SJCRH30 (cell line): ENCODE data around the gene ARID1B. TPM values are rescaled to one million over a fixed set of nuclear protein-coding genes. Genes with fewer than 3 reads are reported as not detected.

Source experiments
- DNase-seq, 2 experiments: peaks; one replicate each; pipeline ENCODE4 v3.0.0-alpha.2; 2015 to 2020
- H3K27ac ChIP-seq: fragments of 250-450 bp; sonication (Bioruptor Pico); 2 replicates; pipeline ENCODE4 v1.5.1; 2020; ENCODE audit warnings: mild to moderate bottlenecking, moderate library complexity
- H3K27me3 ChIP-seq: fragments of 250-450 bp; sonication (Bioruptor Pico); 2 replicates; pipeline ENCODE4 v1.5.1; 2020; ENCODE audit warnings: mild to moderate bottlenecking, moderate library complexity
- H3K36me3 ChIP-seq: fragments of 250-450 bp; sonication (Bioruptor Pico); 2 replicates; pipeline ENCODE4 v1.5.1; 2020; ENCODE audit warnings: mild to moderate bottlenecking, moderate library complexity
- H3K4me1 ChIP-seq: fragments of 250-450 bp; sonication (Bioruptor Pico); 2 replicates; pipeline ENCODE4 v1.5.1; 2020; ENCODE audit warnings: mild to moderate bottlenecking, moderate library complexity
- H3K4me3 ChIP-seq: fragments of 250-450 bp; sonication (Bioruptor Pico); 2 replicates; pipeline ENCODE4 v1.5.1; 2020; ENCODE audit warnings: mild to moderate bottlenecking, moderate library complexity
- H3K9me3 ChIP-seq: fragments of 250-450 bp; sonication (Bioruptor Pico); replicated peaks from 2 replicates; pipeline ENCODE4 v1.5.1; 2020; ENCODE audit warnings: mild to moderate bottlenecking, moderate library complexity
- total RNA-seq: library from RNA; depleted of rRNA; stranded (reverse); fragments of >200 nt; shearing (Covaris generic); gene quantifications from 2 replicates; pipeline ENCODE4 v1.2.3, GENCODE V29; 2014

The ARID1B gene
- total RNA-seq, 1 experiment from 2014 or later = 28.5 TPM

DNA sequence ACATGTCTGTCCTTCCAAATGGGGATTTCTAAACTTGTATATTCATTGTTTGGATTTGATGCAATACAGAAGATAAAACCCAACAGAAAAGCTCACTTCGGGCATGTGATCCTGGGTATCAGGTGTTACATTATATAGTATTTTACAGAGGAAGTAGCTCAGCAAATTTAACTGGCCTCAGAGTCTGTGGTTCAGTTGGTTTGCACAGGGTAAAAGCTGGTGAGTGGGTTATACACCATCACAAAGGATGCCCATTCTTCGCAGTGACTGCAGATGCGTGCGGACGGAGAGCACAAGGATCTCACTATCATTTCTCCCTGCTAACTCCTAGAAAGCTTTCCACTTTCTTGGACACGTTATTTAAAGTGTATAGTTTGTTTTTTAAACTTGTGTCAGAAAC lies 309.5 kb downstream of the ARID1B start:
- Histone ChIP-seq H3K4me1 (peaks cover 13% of the 10 kb centered on the region), H3K4me3 (no peak overlapping the region), H3K9me3 (no peaks in the 10 kb centered on the region), H3K27ac (no peak overlapping the region), H3K36me3 (peaks cover 4% of the 10 kb centered on the region), H3K27me3 (no peaks in the 10 kb centered on the region)
- DNase-seq = no peak

DNA sequence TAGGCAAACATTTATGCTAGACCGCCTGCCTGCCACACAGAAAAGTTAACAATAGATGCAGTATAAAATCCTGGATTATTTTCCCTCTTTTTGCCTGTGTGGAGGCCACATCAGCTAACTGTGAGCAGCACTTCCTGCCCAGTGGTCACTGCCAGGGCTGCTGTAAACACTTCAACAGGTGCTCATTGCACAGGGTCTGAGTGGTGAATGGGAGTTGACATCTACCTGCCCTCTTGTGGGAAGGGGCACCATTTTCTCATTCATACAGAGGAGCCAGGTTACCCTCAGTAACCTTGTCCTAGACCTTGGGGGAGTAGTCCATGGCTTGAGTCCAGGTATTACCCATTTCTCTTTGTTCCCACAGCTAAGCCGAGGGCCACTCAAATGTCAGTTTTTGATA lies 310.8 kb downstream of the ARID1B start:
- Histone ChIP-seq H3K27me3 (no peaks in the 10 kb centered on the region), H3K27ac (no peak overlapping the region), H3K9me3 (no peaks in the 10 kb centered on the region), H3K4me1 (peaks cover 13% of the 10 kb centered on the region), H3K36me3 (peaks cover 4% of the 10 kb centered on the region), H3K4me3 (no peak overlapping the region)
- DNase-seq = peak in 1 of 2 experiments; percentile 10

DNA sequence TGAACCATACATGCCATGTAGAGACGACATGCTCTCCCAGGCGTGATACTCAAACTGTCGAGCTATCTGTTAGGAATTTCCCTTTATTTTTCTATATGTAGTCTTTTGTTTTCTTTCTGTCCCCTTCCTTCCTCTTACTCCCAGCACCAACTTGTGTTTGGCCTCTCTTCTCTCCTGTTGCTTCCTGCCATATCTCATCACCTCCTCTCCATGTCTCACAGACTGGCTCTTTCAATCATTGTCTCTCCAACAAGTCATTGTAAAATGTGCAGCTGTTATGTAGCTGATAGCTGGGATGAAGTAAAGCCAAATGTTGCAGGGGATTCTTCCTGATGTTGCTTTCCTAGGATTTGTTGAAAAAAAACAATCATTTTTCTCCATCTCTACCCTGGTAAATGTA lies 311.7 kb downstream of the ARID1B start:
- H3K4me3 ChIP-seq = no peak overlapping the region
- peaks cover 4% of the 10 kb centered on the region for H3K36me3 ChIP-seq
- no peak overlapping the region for H3K27ac ChIP-seq
- DNase-seq = peak in 1 of 2 experiments; percentile 40
- peaks cover 13% of the 10 kb centered on the region for H3K4me1 ChIP-seq
- H3K9me3 ChIP-seq = no peaks in the 10 kb centered on the region
- no peaks in the 10 kb centered on the region for H3K27me3 ChIP-seq

DNA sequence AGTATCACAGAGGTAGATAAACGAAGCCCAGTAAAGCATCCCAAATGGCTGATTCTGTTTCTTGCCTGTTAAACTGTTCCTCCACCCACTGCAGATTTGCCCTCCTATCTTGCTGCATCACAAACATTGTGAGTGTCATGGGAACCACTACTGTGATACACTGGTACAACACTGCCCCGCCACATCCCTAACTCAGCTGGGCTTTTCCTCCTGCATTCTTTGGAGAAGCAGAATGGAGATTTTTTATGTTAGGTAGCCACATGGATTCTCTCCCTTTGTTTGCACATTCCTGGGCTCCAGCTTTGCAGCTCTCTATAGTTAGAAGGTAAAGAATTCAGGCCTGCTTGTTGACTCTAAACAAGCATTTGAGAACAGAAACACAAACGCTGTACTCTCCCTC lies 312.1 kb downstream of the ARID1B start:
- Histone ChIP-seq H3K27ac (no peak overlapping the region), H3K27me3 (no peaks in the 10 kb centered on the region), H3K4me3 (no peak overlapping the region), H3K36me3 (peaks cover 4% of the 10 kb centered on the region), H3K9me3 (no peaks in the 10 kb centered on the region), H3K4me1 (peaks cover 13% of the 10 kb centered on the region)
- DNase-seq = peak; percentile 9 to 12

- H3K27ac ChIP-seq = no peak overlapping the region
- no peak for DNase-seq
- no peaks in the 10 kb centered on the region for H3K9me3 ChIP-seq
- H3K4me3 ChIP-seq = no peak overlapping the region
- peaks cover 13% of the 10 kb centered on the region for H3K4me1 ChIP-seq
- H3K27me3 ChIP-seq = no peaks in the 10 kb centered on the region
- H3K36me3 ChIP-seq = peaks cover 4% of the 10 kb centered on the region
Measured at GRCh38 chr6:157089851-157090250, 312.7 kb downstream of the ARID1B start.

GRCh38 chr6:157090736-157091135 lies 313.6 kb downstream of the ARID1B start:
- Histone ChIP-seq H3K27me3 (no peaks in the 10 kb centered on the region), H3K9me3 (no peaks in the 10 kb centered on the region), H3K4me1 (peaks cover 13% of the 10 kb centered on the region), H3K36me3 (peaks cover 2% of the 10 kb centered on the region; the same call in 1 of the 2 replicates), H3K4me3 (no peak overlapping the region), H3K27ac (no peak overlapping the region)
- DNase-seq = no peak

DNA sequence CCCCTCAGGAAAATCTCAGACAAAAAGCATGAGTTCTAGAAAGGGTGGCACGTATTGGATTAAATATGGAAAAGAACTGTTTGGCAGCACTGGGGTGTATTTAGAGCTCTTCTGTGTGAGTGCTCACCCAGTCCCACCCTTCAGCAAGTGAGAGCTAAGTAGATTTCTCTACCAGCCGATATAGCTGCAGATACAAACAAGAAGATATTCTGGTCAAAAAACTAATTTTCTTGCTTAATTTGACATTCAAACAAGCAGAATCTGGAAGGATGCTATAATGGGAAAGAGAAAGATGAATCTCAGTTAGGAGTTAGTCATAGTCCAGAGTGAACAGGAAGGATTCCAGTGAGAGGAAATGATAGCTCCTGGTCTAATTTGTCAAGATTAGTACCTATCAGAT lies 314.1 kb downstream of the ARID1B start:
- Histone ChIP-seq H3K27ac (no peak overlapping the region), H3K36me3 (0 out of 2 replicates have a peak, but pooled peaks cover 2% of the 10 kb centered on the region), H3K4me1 (peaks cover 13% of the 10 kb centered on the region), H3K27me3 (no peaks in the 10 kb centered on the region), H3K9me3 (no peaks in the 10 kb centered on the region), H3K4me3 (no peak overlapping the region)
- DNase-seq = no peak

DNA sequence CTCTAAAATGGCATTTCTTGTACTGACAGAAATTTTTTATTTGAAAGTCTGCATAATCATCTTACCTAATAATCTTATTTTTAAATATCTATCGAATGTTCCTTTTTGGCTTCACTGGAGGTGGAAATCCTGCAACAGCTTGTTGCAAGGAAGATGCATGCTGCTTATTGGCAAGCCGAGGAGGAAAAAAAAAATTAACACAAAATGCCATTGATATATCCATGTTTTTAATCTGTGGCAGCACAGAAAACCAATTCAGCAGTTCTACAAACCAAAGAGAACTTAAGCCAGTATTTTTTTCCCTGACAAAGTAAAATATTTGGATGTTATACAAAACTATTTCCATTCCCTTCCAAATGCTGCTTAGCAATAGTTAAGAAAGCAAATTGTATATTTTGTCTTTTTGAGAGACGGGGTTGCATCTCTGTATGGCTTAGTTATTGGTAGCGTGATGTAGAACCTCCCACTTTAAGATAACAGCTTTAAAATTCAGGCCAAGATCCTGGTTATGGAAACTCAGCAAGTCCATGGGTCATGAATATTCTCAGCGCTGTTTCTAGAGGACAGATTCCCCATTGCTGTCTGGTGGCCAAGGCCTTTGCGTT lies 314.8 kb downstream of the ARID1B start:
- H3K27me3 ChIP-seq = no peaks in the 10 kb centered on the region
- DNase-seq = no peak
- H3K9me3 ChIP-seq = no peaks in the 10 kb centered on the region
- H3K27ac ChIP-seq = no peak overlapping the region
- peaks cover 13% of the 10 kb centered on the region for H3K4me1 ChIP-seq
- H3K36me3 ChIP-seq = 0 out of 2 replicates have a peak, but pooled peaks cover 2% of the 10 kb centered on the region
- H3K4me3 ChIP-seq = no peak overlapping the region

DNA sequence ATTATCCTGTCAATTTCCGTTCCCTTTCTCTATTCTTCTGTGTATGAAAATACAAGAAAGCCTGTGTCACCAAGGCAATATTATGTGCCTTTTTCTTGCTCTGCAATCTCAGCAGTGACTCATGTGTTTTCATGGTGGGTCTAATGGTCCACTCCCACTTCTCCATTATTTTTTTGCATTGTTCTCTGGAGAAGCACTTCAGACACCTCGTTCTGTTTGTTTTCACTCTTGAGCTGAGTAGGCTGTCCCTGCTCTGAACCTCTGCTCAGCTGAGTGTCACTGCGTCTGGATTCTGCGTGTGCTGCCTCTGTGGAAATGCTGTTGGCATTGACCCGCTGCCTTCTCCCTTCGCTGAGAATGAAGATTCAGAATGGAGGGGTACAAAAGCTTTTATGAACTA lies 315.6 kb downstream of the ARID1B start:
- Histone ChIP-seq H3K27ac (no peak overlapping the region), H3K36me3 (0 out of 2 replicates have a peak, but pooled peaks cover 2% of the 10 kb centered on the region), H3K9me3 (no peaks in the 10 kb centered on the region), H3K4me3 (no peak overlapping the region), H3K4me1 (peaks cover 13% of the 10 kb centered on the region), H3K27me3 (no peaks in the 10 kb centered on the region)
- no peak for DNase-seq

- Histone ChIP-seq H3K27ac (no peak overlapping the region), H3K36me3 (0 out of 2 replicates have a peak, but pooled peaks cover 2% of the 10 kb centered on the region), H3K4me3 (no peak overlapping the region), H3K4me1 (peaks cover 7% of the 10 kb centered on the region), H3K9me3 (no peaks in the 10 kb centered on the region), H3K27me3 (no peaks in the 10 kb centered on the region)
- DNase-seq = no peak
Measured at GRCh38 chr6:157093536-157093935, 316.4 kb downstream of the ARID1B start.

DNA sequence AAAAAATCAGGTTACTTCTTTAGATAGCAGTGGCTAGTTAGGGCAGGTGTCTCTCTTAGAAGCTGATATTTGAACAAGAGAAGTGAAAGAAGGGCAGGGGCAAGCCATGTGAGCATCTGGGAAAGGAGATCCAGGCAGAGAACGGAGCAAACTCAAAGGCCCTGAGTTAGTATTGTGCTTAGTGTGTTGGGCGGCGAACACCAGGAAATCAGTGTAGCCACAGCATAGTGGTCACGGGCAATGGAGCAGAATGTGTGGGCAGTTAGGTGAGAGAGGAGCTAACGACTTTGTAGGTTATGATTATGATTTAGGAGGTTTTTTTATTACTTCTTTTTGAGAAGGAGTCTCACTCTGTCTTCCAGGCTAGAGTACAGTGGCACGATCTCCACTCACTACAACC lies 316.9 kb downstream of the ARID1B start:
- Histone ChIP-seq H3K27me3 (no peaks in the 10 kb centered on the region), H3K27ac (no peak overlapping the region), H3K4me3 (no peak overlapping the region), H3K4me1 (peaks cover 2% of the 10 kb centered on the region), H3K9me3 (no peaks in the 10 kb centered on the region), H3K36me3 (0 out of 2 replicates have a peak, but pooled peaks cover 2% of the 10 kb centered on the region)
- no peak for DNase-seq

- Histone ChIP-seq H3K4me1 (no peaks in the 10 kb centered on the region), H3K27ac (no peak overlapping the region), H3K36me3 (0 out of 2 replicates have a peak, but pooled peaks cover 3% of the 10 kb centered on the region), H3K9me3 (no peaks in the 10 kb centered on the region), H3K4me3 (no peak overlapping the region), H3K27me3 (no peaks in the 10 kb centered on the region)
- no peak for DNase-seq
Measured at GRCh38 chr6:157095084-157095483, 317.9 kb downstream of the ARID1B start.

GRCh38 chr6:157095569-157095968 lies 318.4 kb downstream of the ARID1B start:
- DNase-seq = no peak
- Histone ChIP-seq H3K27ac (no peak overlapping the region), H3K4me3 (no peak overlapping the region), H3K4me1 (no peaks in the 10 kb centered on the region), H3K36me3 (0 out of 2 replicates have a peak, but pooled peaks cover 3% of the 10 kb centered on the region), H3K9me3 (no peaks in the 10 kb centered on the region), H3K27me3 (no peaks in the 10 kb centered on the region)

DNA sequence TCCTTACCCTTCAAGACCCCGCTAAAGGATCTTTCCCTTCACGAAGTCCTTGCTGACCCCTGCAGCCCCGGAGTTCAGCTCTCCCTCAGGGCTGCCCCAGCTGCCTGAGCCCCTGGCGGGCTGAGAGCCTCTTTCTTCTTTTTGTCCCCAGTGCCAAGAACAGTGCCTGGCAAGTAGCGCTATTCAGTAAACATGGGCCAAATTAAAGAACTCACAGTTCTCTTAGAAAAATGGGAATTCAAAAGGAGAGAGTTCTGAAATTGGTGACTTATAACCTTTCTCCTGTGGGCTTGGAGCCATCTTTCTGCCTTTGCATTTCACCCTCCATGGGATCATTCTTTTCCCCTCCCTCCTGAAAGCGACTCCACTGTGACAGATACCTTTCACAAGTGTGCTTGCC lies 318.9 kb downstream of the ARID1B start:
- Histone ChIP-seq H3K36me3 (0 out of 2 replicates have a peak, but pooled peaks cover 3% of the 10 kb centered on the region), H3K27ac (no peak overlapping the region), H3K4me1 (no peaks in the 10 kb centered on the region), H3K4me3 (no peak overlapping the region), H3K27me3 (no peaks in the 10 kb centered on the region), H3K9me3 (no peaks in the 10 kb centered on the region)
- no peak for DNase-seq

- no peak for DNase-seq
- Histone ChIP-seq H3K27me3 (no peaks in the 10 kb centered on the region), H3K36me3 (0 out of 2 replicates have a peak, but pooled peaks cover 2% of the 10 kb centered on the region), H3K4me1 (no peaks in the 10 kb centered on the region), H3K4me3 (no peak overlapping the region), H3K9me3 (no peaks in the 10 kb centered on the region), H3K27ac (no peak overlapping the region)
Measured at GRCh38 chr6:157096522-157096921, 319.3 kb downstream of the ARID1B start.
